ENCODE measurements around the gene SPATA46.

Gene SPATA46

GRCh38 chr1:162397943-162398560 lies 21.4 kb upstream of the SPATA46 start:
- CTCF ChIA-PET: no interaction called here
- Histone ChIP-seq H3K4me1 (ENCODE audit: control insufficient read depth, insufficient read depth, low read length) (0 out of 2 replicates have a peak, but pooled peaks cover 3% of the 10 kb centered on the region), H3K9me3 (ENCODE audit: control insufficient read depth, insufficient read depth, low read depth, low read length) (no peaks in the 10 kb centered on the region), H3K27ac (ENCODE audit: extremely low read depth, low read depth, low read length) (no peak overlapping the region), H3K4me3 (ENCODE audit: low read depth, low read length) (no peak overlapping the region), H3K36me3 (ENCODE audit: control insufficient read depth in 2 of 2, insufficient read depth in 1 of 2, low read length in 2 of 2) (no peaks in the 10 kb centered on the region)
- TF ChIP-seq ZNF561 (tag by site-specific recombination; IDR thresholded peaks at IDR 0.05; ENCODE audit: borderline replicate concordance): no peak
- TF ChIP-seq ZBTB17 (tag by site-specific recombination; IDR thresholded peaks at IDR 0.05): peak; percentile 92
- POLR2A ChIA-PET: no interaction called here

DNA sequence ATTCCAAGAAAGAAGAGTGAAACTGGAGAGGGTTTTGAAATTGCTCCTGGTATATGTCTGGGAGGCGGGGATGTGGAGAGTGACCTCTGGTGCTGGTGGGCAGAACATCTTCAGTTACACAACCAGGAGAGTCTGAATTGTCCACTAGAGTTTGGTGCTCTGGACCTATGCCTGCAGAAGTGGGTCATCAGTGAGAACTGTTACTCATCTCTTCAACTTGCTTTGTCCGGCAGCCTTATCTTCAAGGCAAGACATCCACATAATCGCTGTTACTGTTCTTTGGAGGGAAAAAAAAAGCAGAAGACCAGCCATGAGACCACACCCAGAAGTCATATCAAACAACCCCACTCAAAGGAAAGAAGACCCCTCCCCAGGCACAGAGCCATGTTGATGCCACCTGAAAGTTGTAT lies 20.4 kb upstream of the SPATA46 start:
- TF ChIP-seq ZNF624 (tag by site-specific recombination; IDR thresholded peaks at IDR 0.05) (no peak), ZNF488 (tag by site-specific recombination; IDR thresholded peaks at IDR 0.05) (no peak), SP3 (tag by site-specific recombination; IDR thresholded peaks at IDR 0.05) (no peak)
- TF ChIP-seq, protein P1, sequence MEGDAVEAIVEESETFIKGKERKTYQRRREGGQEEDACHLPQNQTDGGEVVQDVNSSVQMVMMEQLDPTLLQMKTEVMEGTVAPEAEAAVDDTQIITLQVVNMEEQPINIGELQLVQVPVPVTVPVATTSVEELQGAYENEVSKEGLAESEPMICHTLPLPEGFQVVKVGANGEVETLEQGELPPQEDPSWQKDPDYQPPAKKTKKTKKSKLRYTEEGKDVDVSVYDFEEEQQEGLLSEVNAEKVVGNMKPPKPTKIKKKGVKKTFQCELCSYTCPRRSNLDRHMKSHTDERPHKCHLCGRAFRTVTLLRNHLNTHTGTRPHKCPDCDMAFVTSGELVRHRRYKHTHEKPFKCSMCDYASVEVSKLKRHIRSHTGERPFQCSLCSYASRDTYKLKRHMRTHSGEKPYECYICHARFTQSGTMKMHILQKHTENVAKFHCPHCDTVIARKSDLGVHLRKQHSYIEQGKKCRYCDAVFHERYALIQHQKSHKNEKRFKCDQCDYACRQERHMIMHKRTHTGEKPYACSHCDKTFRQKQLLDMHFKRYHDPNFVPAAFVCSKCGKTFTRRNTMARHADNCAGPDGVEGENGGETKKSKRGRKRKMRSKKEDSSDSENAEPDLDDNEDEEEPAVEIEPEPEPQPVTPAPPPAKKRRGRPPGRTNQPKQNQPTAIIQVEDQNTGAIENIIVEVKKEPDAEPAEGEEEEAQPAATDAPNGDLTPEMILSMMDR (tag by site-specific recombination; IDR thresholded peaks at IDR 0.05): peak; percentile 16; the same call in 1 of the 2 replicates
- H3K27ac ChIP-seq (ENCODE audit: extremely low read depth, low read depth, low read length): no peak overlapping the region
- POLR2A ChIA-PET: no interaction called here
- H3K4me3 ChIP-seq (ENCODE audit: low read depth, low read length): no peak overlapping the region
- CTCF ChIA-PET: interaction anchor here (0.7 kb wide), 1 partner anchor 230 kb away, joined by 3 read pairs; no protein-coding TSS in a partner anchor
- H3K4me1 ChIP-seq (ENCODE audit: control insufficient read depth, insufficient read depth, low read length): 0 out of 2 replicates have a peak, but pooled peaks cover 3% of the 10 kb centered on the region
- H3K36me3 ChIP-seq (ENCODE audit: control insufficient read depth in 2 of 2, insufficient read depth in 1 of 2, low read length in 2 of 2): no peaks in the 10 kb centered on the region
- H3K9me3 ChIP-seq (ENCODE audit: control insufficient read depth, insufficient read depth, low read depth, low read length): no peaks in the 10 kb centered on the region

- ChIA-PET POLR2A (no interaction called here), CTCF (interaction anchor here (0.7 kb wide), 1 partner anchor 230 kb away, joined by 3 read pairs; no protein-coding TSS in a partner anchor)
- no peaks in the 10 kb centered on the region for H3K9me3 ChIP-seq (ENCODE audit: control insufficient read depth, insufficient read depth, low read depth, low read length)
- no peak overlapping the region for H3K27ac ChIP-seq (ENCODE audit: extremely low read depth, low read depth, low read length)
- H3K4me1 ChIP-seq (ENCODE audit: control insufficient read depth, insufficient read depth, low read length): 0 out of 2 replicates have a peak, but pooled peaks cover 3% of the 10 kb centered on the region
- no peak overlapping the region for H3K4me3 ChIP-seq (ENCODE audit: low read depth, low read length)
- no peaks in the 10 kb centered on the region for H3K36me3 ChIP-seq (ENCODE audit: control insufficient read depth in 2 of 2, insufficient read depth in 1 of 2, low read length in 2 of 2)
- TF ChIP-seq ZNF76 (tag by site-specific recombination; IDR thresholded peaks at IDR 0.05; ENCODE audit: borderline replicate concordance, low read depth): no peak
- no peak for TF ChIP-seq ZNF24 (tag by site-specific recombination; IDR thresholded peaks at IDR 0.05)
- no peak for TF ChIP-seq ATF2 (tag by site-specific recombination; IDR thresholded peaks at IDR 0.05; ENCODE audit: low read depth)
- no peak for TF ChIP-seq ZBTB20 (tag by site-specific recombination; IDR thresholded peaks at IDR 0.05)
- no peak for TF ChIP-seq ZNF26 (tag by site-specific recombination; IDR thresholded peaks at IDR 0.05)
- TF ChIP-seq, protein P2, sequence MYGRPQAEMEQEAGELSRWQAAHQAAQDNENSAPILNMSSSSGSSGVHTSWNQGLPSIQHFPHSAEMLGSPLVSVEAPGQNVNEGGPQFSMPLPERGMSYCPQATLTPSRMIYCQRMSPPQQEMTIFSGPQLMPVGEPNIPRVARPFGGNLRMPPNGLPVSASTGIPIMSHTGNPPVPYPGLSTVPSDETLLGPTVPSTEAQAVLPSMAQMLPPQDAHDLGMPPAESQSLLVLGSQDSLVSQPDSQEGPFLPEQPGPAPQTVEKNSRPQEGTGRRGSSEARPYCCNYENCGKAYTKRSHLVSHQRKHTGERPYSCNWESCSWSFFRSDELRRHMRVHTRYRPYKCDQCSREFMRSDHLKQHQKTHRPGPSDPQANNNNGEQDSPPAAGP (tag by site-specific recombination; IDR thresholded peaks at IDR 0.05): no peak
- no peak for TF ChIP-seq ZNF561 (tag by site-specific recombination; IDR thresholded peaks at IDR 0.05; ENCODE audit: borderline replicate concordance)
- TF ChIP-seq HOXC10 (CRISPR knock-in tag; IDR thresholded peaks at IDR 0.05): no peak
- no peak for TF ChIP-seq ZNF747 (tag by site-specific recombination; IDR thresholded peaks at IDR 0.05)
- no peak for TF ChIP-seq ZNF23 (tag by site-specific recombination; IDR thresholded peaks at IDR 0.05; ENCODE audit: borderline replicate concordance)
- TF ChIP-seq ZNF555 (tag by site-specific recombination; conservative IDR thresholded peaks at IDR 0.05): no peak
- TF ChIP-seq ZNF639 (tag by site-specific recombination; IDR thresholded peaks at IDR 0.05): no peak
- TF ChIP-seq ZNF664 (tag by site-specific recombination; IDR thresholded peaks at IDR 0.05): no peak
- TF ChIP-seq ZNF391 (tag by site-specific recombination; IDR thresholded peaks at IDR 0.05; ENCODE audit: borderline replicate concordance, low read depth): no peak
- no peak for TF ChIP-seq ZNF292 (tag by site-specific recombination; IDR thresholded peaks at IDR 0.05; ENCODE audit: borderline replicate concordance, low read depth)
These were observed 19.7 kb upstream of the SPATA46 start for GRCh38 chr1:162396201-162396906.

All from HEK293 (cell line).